IMR-90 (cell line): Measurements from ENCODE around the gene TRAPPC12.

ENCODE experiments used
- BHLHE40 ChIP-seq: fragments of 150-350 bp; IDR thresholded peaks from 2 replicates; pipeline ENCODE4 v1.6.1; 2016; ENCODE audit warnings: mild to moderate bottlenecking, low read depth, low read length
- CEBPB ChIP-seq: IDR thresholded peaks from 2 replicates; pipeline ENCODE4 v1.6.1; 2012; ENCODE audit warnings: low read depth, low read length, improper control_type of control experiment
- FOS ChIP-seq: fragments of 150-350 bp; IDR thresholded peaks from 2 replicates; pipeline ENCODE4 v1.6.1; 2016; ENCODE audit warnings: low read depth, low read length
- MAFK ChIP-seq: IDR thresholded peaks from 2 replicates; pipeline ENCODE4 v1.6.1; 2012; ENCODE audit warnings: low read depth, low read length, improper control_type of control experiment
- MAZ ChIP-seq: IDR thresholded peaks from 2 replicates; pipeline ENCODE4 v1.6.1; 2012; ENCODE audit warnings: low read depth, mild to moderate bottlenecking, low read length, improper control_type of control experiment, moderate library complexity, borderline replicate concordance
- NFE2L2 ChIP-seq: fragments of 150-350 bp; IDR thresholded peaks from 2 replicates; pipeline ENCODE4 v1.6.1; 2016; ENCODE audit warnings: low read depth, mild to moderate bottlenecking, low read length
- POLR2A ChIP-seq: IDR thresholded peaks from 2 replicates; pipeline ENCODE4 v1.6.1; 2012; ENCODE audit warnings: mild to moderate bottlenecking, low read depth, low read length
- RAD21 ChIP-seq: IDR thresholded peaks from 2 replicates; pipeline ENCODE4 v1.6.1; 2012; ENCODE audit warnings: low read length, improper control_type of control experiment
- RCOR1 ChIP-seq: IDR thresholded peaks from 2 replicates; pipeline ENCODE4 v1.6.1; 2012; ENCODE audit warnings: mild to moderate bottlenecking, low read length, improper control_type of control experiment; ENCODE audit not compliant: insufficient replicate concordance
- RFX5 ChIP-seq: IDR thresholded peaks from 2 replicates; pipeline ENCODE4 v1.8.0; 2012; ENCODE audit warnings: low read depth, mild to moderate bottlenecking, low read length, moderate library complexity
- SMC3 ChIP-seq: fragments of 150-350 bp; IDR thresholded peaks from 2 replicates; pipeline ENCODE4 v1.6.1; 2016; ENCODE audit warnings: low read depth, mild to moderate bottlenecking, antibody characterized with exemption, low read length, moderate library complexity
- TF ChIP-seq, protein P1 (sequence below): conservative IDR thresholded peaks from 2 replicates; pipeline ENCODE4 v1.5.1; 2012; ENCODE audit warnings: mild to moderate bottlenecking, low read depth, low read length, improper control_type of control experiment
- TF ChIP-seq, protein P2 (sequence below): fragments of 150-350 bp; IDR thresholded peaks from 2 replicates; pipeline ENCODE4 v1.6.1; 2017; ENCODE audit warnings: mild to moderate bottlenecking, antibody characterized with exemption, low read length, low read depth
- TF ChIP-seq, protein P3 (sequence below): fragments of 150-350 bp; IDR thresholded peaks from 2 replicates; pipeline ENCODE4 v1.6.1; 2016; ENCODE audit warnings: low read depth, mild to moderate bottlenecking, low read length, moderate library complexity, borderline replicate concordance

DNA sequence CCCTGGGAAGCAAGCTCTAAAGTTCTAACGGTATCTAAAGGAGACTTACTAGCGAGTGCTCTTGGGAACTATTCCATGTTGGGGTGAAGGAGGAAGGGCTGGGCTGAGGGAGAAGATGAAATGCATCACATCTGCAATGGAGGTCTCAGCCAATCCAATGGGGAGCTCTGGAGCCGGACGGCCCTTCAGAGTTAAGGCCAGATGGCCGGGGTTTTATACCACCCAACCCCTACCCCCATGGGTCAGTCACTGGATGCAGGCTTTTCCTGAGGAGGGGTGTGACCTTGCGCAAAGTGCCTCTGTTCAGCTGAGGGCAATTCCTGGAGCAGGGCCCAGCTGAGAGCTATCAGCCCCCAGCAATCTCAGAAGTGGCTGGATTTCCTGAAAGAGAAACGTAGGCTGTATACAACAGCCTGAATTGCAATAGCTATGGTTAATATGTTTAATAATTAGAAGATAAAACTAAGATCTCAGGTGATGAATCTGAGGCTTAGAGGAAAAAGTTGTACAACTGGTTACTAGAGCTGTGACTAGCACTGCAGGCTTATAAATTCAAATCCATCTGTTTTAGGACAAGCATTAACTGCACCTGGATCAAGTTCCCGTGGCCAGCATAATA is 23.4 kb upstream of the TRAPPC12 start:
- TF ChIP-seq, protein P1, sequence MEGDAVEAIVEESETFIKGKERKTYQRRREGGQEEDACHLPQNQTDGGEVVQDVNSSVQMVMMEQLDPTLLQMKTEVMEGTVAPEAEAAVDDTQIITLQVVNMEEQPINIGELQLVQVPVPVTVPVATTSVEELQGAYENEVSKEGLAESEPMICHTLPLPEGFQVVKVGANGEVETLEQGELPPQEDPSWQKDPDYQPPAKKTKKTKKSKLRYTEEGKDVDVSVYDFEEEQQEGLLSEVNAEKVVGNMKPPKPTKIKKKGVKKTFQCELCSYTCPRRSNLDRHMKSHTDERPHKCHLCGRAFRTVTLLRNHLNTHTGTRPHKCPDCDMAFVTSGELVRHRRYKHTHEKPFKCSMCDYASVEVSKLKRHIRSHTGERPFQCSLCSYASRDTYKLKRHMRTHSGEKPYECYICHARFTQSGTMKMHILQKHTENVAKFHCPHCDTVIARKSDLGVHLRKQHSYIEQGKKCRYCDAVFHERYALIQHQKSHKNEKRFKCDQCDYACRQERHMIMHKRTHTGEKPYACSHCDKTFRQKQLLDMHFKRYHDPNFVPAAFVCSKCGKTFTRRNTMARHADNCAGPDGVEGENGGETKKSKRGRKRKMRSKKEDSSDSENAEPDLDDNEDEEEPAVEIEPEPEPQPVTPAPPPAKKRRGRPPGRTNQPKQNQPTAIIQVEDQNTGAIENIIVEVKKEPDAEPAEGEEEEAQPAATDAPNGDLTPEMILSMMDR = no peak
- no peak for TF ChIP-seq FOS
- no peak for TF ChIP-seq RAD21
- TF ChIP-seq, protein P2, sequence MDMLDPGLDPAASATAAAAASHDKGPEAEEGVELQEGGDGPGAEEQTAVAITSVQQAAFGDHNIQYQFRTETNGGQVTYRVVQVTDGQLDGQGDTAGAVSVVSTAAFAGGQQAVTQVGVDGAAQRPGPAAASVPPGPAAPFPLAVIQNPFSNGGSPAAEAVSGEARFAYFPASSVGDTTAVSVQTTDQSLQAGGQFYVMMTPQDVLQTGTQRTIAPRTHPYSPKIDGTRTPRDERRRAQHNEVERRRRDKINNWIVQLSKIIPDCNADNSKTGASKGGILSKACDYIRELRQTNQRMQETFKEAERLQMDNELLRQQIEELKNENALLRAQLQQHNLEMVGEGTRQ = no peak
- TF ChIP-seq MAZ = no peak
- no peak for TF ChIP-seq POLR2A
- no peak for TF ChIP-seq RFX5
- TF ChIP-seq RCOR1 = no peak
- TF ChIP-seq, protein P3, sequence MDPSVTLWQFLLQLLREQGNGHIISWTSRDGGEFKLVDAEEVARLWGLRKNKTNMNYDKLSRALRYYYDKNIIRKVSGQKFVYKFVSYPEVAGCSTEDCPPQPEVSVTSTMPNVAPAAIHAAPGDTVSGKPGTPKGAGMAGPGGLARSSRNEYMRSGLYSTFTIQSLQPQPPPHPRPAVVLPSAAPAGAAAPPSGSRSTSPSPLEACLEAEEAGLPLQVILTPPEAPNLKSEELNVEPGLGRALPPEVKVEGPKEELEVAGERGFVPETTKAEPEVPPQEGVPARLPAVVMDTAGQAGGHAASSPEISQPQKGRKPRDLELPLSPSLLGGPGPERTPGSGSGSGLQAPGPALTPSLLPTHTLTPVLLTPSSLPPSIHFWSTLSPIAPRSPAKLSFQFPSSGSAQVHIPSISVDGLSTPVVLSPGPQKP = no peak
- no peak for TF ChIP-seq MAFK
- no peak for TF ChIP-seq BHLHE40
- TF ChIP-seq NFE2L2 = no peak
- TF ChIP-seq SMC3 = no peak
- no peak for TF ChIP-seq CEBPB
